ENCODE results near the gene CALHM6.
A peak's percentile ranks its signal among the peaks of the same experiment; 100 is the strongest.

The CALHM6 gene

GRCh38 chr6:116420341-116420740, 40.8 kb upstream of the CALHM6 start:
- H3K36me3 ChIP-seq (replicated peaks): no peaks in the 10 kb centered on the region
- no peak for DNase-seq
- TF ChIP-seq CTCF (IDR thresholded peaks at IDR 0.05; ENCODE audit: low read depth, low read length, missing control alignments): no peak

DNA sequence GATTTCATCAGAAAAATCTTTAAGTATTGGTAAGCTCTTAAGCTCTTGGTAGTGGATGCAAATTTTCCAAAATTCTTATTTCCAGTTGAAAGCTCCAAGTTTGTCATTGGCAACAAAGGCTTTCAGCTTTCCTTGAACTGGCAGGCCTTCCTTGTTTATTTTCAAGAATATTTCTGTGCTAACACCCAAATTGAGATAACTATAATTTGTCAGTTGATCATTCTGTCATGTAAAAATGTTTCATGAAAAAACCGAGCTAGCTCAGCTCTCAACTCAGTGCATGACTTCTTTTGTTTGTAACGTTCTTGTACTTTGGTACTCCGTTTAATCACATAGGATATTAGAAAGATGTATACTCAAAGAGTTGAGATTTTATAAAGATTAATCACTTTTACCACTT, 38.9 kb upstream of the CALHM6 start:
- Histone ChIP-seq H3K27ac (no peak overlapping the region), H3K36me3 (replicated peaks) (peaks cover 7% of the 10 kb centered on the region), H3K4me3 (ENCODE audit: low read depth, low read length) (no peak overlapping the region), H3K27me3 (replicated peaks) (no peaks in the 10 kb centered on the region)
- in situ Hi-C loops (cut with HindIII; ENCODE audit: low pct_ligation_motif_present, low sequenced_read_pairs): no loop called here
- TF ChIP-seq CTCF (IDR thresholded peaks at IDR 0.05; ENCODE audit: low read depth, low read length, missing control alignments): no peak
- no peak for DNase-seq

More at GRCh38 chr6:116420341-116420740, 40.8 kb upstream of the CALHM6 start:
- H3K4me3 ChIP-seq (ENCODE audit: low read depth, low read length): no peak overlapping the region
- no peaks in the 10 kb centered on the region for H3K27me3 ChIP-seq (replicated peaks)
- H3K27ac ChIP-seq: no peak overlapping the region
- in situ Hi-C loops (cut with HindIII; ENCODE audit: low pct_ligation_motif_present, low sequenced_read_pairs): no loop called here

GRCh38 chr6:116424001-116424400, 37.2 kb upstream of the CALHM6 start:
- Histone ChIP-seq H3K4me3 (ENCODE audit: low read depth, low read length) (no peak overlapping the region), H3K27ac (peak overlapping the region; percentile 41), H3K36me3 (replicated peaks) (peaks cover 17% of the 10 kb centered on the region), H3K27me3 (replicated peaks) (no peaks in the 10 kb centered on the region)
- in situ Hi-C loops (cut with HindIII; ENCODE audit: low pct_ligation_motif_present, low sequenced_read_pairs): no loop called here
- TF ChIP-seq CTCF (IDR thresholded peaks at IDR 0.05; ENCODE audit: low read depth, low read length, missing control alignments): no peak
- peak; percentile 57 for DNase-seq

- no peak overlapping the region for H3K27ac ChIP-seq
- no peak for DNase-seq
- in situ Hi-C loops (cut with HindIII; ENCODE audit: low pct_ligation_motif_present, low sequenced_read_pairs): no loop called here
- peaks cover 27% of the 10 kb centered on the region for H3K36me3 ChIP-seq (replicated peaks)
- no peaks in the 10 kb centered on the region for H3K27me3 ChIP-seq (replicated peaks)
- H3K4me3 ChIP-seq (ENCODE audit: low read depth, low read length): no peak overlapping the region
- TF ChIP-seq CTCF (IDR thresholded peaks at IDR 0.05; ENCODE audit: low read depth, low read length, missing control alignments): no peak
These were observed 34.6 kb upstream of the CALHM6 start for GRCh38 chr6:116426551-116426950.

DNA sequence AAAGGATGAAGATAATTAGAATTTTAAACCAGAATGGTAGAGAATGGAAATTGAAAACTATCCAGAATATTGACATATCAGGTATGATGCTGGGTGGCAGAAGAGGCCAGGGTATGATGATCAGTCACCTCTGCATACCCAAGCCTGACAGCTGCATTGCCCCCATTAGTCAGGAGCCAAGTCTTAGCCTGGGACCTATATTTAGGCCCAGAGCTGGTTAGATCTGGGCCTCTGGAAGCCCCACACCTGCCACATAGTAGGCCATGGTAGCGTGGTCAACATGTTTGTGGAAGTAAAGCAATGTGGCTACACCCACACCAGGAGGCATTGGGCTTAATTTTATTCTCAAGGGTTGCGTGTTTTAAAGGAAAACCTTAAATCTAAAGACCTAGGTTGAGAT, 32.1 kb upstream of the CALHM6 start:
- Histone ChIP-seq H3K36me3 (replicated peaks) (peaks cover 38% of the 10 kb centered on the region), H3K27me3 (replicated peaks) (no peaks in the 10 kb centered on the region), H3K4me3 (ENCODE audit: low read depth, low read length) (no peak overlapping the region), H3K27ac (no peak overlapping the region)
- in situ Hi-C loops (cut with HindIII; ENCODE audit: low pct_ligation_motif_present, low sequenced_read_pairs): no loop called here
- TF ChIP-seq CTCF (IDR thresholded peaks at IDR 0.05; ENCODE audit: low read depth, low read length, missing control alignments): no peak
- DNase-seq: no peak

- DNase-seq: no peak
- no peak overlapping the region for H3K4me3 ChIP-seq (ENCODE audit: low read depth, low read length)
- no peak overlapping the region for H3K27ac ChIP-seq
- H3K27me3 ChIP-seq (replicated peaks): no peaks in the 10 kb centered on the region
- in situ Hi-C loops (cut with HindIII; ENCODE audit: low pct_ligation_motif_present, low sequenced_read_pairs): no loop called here
- TF ChIP-seq CTCF (IDR thresholded peaks at IDR 0.05; ENCODE audit: low read depth, low read length, missing control alignments): no peak
- H3K36me3 ChIP-seq (replicated peaks): peaks cover 38% of the 10 kb centered on the region
These were observed 30.3 kb upstream of the CALHM6 start for GRCh38 chr6:116430860-116431259.
